H1 (cell line): Measurements from ENCODE around the gene FCN3. TPM values are rescaled to one million over a fixed set of nuclear protein-coding genes. Genes with fewer than 3 reads are reported as not detected.

Experiments used
- polyA plus RNA-seq, 7 experiments: library from polyadenylated mRNA; depleted of rRNA in 3 of 7; stranded (reverse) in 5 of 7; unstranded in 2 of 7; fragments of >200 nt in 5 of 7; fragments of 200-250 nt in 2 of 7; gene quantifications; 1 replicate in 5 of 7; 2 replicates in 1 of 7; 4 replicates in 1 of 7; pipeline versions ENCODE4 v1.2.1 to v1.2.3, GENCODE V29; 2011 to 2013; ENCODE audit warnings: missing spikeins in 2 of 7, mixed read lengths in 2 of 7
- total RNA-seq: library from RNA; stranded (reverse); fragmentation: NEBNext Ultra II Directional; extraction: Animal tissue kit (Norgen Biotek cat#: 25700); gene quantifications from 2 replicates; pipeline ENCODE4 v1.2.1, GENCODE V29; 2021
- TF ChIP-seq, protein P1 (sequence below): fragments of 300-600 bp; sonication (generic); IDR thresholded peaks from 2 replicates; pipeline ENCODE4 v1.7.1; 2012; ENCODE audit warnings: low read length, moderate library complexity, mild to moderate bottlenecking, inconsistent platforms; ENCODE audit not compliant: insufficient replicate concordance

The FCN3 gene
- total and polyA plus RNA-seq, 2 of the 8 experiments (the other 6 are each of a cell fraction or from before 2014, with no cell fraction given) = 0.30 to 0.57 TPM

DNA sequence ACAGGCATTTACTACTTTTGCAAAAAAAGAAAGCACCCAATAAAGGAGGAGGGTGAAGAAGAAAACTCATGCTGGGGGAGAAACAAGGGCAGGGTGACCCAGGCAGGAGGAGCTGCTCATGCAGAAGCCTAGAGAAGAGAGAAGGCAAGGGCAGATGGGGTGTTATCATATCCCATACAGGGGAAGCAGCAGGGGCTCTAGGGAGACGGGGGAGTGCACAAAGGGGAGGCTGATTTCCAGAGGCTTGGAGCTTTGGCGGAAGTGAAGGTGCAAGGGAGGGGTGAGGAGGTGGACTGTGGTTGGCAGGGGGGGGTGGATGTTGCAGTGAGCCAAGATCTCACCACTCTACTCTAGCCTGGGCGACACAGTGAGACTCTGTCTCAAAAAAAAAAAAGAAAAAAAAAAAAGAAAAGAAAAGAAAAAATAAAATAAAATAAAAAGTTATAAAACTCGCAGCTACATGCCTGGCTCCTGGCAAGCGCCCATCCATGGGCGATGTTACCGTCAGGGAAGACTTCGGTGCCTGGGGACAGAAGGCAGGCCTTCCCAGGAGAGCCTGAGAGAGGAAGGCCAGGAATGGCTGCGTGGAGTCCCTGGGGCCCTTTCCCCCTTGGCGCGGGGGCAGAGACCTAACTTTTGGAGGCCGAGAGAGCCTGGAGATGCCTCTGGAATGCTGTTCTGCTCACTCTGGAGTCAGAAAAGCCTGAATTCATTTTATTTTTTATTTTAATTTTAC lies 3.3 kb upstream of the FCN3 start (continued):
- TF ChIP-seq, protein P1, sequence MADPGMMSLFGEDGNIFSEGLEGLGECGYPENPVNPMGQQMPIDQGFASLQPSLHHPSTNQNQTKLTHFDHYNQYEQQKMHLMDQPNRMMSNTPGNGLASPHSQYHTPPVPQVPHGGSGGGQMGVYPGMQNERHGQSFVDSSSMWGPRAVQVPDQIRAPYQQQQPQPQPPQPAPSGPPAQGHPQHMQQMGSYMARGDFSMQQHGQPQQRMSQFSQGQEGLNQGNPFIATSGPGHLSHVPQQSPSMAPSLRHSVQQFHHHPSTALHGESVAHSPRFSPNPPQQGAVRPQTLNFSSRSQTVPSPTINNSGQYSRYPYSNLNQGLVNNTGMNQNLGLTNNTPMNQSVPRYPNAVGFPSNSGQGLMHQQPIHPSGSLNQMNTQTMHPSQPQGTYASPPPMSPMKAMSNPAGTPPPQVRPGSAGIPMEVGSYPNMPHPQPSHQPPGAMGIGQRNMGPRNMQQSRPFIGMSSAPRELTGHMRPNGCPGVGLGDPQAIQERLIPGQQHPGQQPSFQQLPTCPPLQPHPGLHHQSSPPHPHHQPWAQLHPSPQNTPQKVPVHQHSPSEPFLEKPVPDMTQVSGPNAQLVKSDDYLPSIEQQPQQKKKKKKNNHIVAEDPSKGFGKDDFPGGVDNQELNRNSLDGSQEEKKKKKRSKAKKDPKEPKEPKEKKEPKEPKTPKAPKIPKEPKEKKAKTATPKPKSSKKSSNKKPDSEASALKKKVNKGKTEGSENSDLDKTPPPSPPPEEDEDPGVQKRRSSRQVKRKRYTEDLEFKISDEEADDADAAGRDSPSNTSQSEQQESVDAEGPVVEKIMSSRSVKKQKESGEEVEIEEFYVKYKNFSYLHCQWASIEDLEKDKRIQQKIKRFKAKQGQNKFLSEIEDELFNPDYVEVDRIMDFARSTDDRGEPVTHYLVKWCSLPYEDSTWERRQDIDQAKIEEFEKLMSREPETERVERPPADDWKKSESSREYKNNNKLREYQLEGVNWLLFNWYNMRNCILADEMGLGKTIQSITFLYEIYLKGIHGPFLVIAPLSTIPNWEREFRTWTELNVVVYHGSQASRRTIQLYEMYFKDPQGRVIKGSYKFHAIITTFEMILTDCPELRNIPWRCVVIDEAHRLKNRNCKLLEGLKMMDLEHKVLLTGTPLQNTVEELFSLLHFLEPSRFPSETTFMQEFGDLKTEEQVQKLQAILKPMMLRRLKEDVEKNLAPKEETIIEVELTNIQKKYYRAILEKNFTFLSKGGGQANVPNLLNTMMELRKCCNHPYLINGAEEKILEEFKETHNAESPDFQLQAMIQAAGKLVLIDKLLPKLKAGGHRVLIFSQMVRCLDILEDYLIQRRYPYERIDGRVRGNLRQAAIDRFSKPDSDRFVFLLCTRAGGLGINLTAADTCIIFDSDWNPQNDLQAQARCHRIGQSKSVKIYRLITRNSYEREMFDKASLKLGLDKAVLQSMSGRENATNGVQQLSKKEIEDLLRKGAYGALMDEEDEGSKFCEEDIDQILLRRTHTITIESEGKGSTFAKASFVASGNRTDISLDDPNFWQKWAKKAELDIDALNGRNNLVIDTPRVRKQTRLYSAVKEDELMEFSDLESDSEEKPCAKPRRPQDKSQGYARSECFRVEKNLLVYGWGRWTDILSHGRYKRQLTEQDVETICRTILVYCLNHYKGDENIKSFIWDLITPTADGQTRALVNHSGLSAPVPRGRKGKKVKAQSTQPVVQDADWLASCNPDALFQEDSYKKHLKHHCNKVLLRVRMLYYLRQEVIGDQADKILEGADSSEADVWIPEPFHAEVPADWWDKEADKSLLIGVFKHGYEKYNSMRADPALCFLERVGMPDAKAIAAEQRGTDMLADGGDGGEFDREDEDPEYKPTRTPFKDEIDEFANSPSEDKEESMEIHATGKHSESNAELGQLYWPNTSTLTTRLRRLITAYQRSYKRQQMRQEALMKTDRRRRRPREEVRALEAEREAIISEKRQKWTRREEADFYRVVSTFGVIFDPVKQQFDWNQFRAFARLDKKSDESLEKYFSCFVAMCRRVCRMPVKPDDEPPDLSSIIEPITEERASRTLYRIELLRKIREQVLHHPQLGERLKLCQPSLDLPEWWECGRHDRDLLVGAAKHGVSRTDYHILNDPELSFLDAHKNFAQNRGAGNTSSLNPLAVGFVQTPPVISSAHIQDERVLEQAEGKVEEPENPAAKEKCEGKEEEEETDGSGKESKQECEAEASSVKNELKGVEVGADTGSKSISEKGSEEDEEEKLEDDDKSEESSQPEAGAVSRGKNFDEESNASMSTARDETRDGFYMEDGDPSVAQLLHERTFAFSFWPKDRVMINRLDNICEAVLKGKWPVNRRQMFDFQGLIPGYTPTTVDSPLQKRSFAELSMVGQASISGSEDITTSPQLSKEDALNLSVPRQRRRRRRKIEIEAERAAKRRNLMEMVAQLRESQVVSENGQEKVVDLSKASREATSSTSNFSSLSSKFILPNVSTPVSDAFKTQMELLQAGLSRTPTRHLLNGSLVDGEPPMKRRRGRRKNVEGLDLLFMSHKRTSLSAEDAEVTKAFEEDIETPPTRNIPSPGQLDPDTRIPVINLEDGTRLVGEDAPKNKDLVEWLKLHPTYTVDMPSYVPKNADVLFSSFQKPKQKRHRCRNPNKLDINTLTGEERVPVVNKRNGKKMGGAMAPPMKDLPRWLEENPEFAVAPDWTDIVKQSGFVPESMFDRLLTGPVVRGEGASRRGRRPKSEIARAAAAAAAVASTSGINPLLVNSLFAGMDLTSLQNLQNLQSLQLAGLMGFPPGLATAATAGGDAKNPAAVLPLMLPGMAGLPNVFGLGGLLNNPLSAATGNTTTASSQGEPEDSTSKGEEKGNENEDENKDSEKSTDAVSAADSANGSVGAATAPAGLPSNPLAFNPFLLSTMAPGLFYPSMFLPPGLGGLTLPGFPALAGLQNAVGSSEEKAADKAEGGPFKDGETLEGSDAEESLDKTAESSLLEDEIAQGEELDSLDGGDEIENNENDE = no peak
- TF ChIP-seq, all 59 proteins: peak for 0
